A673 (cell line): Measurements from ENCODE around the gene CARD11.

Experiments
- EZH2 ChIP-seq: fragments of 200-600 bp; sonication (generic); IDR thresholded peaks from 2 replicates; pipeline ENCODE4 v1.6.1; 2017; ENCODE audit warnings: borderline replicate concordance, low read depth, mild to moderate bottlenecking, mixed read lengths, antibody characterized with exemption, low read length; ENCODE audit not compliant: poor library complexity, severe bottlenecking
- TF ChIP-seq, protein P1 (sequence below): fragments of 300-800, 200-600 bp; sonication (generic); conservative IDR thresholded peaks from 2 replicates; pipeline ENCODE4 v1.5.1; 2017; ENCODE audit warnings: low read depth, mild to moderate bottlenecking, antibody characterized with exemption, low read length, moderate library complexity, mixed read lengths

DNA sequence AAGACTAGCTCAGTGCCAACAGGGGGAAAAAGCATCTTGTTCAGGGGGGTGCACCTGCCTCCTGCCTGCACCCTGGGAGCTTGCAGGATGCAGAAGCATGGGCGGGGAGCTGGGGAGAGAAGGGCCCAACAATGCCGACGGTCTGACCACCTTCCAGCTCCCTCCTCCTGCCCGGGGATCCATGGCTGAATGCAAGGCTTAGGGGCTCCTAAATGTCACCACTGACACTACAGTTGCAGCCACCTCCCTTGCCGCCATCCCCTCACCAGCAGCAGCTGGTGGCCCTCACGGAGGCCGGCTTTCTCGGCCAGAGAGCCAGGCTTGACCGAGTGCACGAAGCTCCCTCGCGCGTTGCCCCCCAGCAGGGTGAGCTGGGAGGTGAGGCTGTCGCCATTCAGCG is 120.8 kb downstream of the CARD11 start:
- TF ChIP-seq, protein P1, sequence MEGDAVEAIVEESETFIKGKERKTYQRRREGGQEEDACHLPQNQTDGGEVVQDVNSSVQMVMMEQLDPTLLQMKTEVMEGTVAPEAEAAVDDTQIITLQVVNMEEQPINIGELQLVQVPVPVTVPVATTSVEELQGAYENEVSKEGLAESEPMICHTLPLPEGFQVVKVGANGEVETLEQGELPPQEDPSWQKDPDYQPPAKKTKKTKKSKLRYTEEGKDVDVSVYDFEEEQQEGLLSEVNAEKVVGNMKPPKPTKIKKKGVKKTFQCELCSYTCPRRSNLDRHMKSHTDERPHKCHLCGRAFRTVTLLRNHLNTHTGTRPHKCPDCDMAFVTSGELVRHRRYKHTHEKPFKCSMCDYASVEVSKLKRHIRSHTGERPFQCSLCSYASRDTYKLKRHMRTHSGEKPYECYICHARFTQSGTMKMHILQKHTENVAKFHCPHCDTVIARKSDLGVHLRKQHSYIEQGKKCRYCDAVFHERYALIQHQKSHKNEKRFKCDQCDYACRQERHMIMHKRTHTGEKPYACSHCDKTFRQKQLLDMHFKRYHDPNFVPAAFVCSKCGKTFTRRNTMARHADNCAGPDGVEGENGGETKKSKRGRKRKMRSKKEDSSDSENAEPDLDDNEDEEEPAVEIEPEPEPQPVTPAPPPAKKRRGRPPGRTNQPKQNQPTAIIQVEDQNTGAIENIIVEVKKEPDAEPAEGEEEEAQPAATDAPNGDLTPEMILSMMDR, result no peak
- TF ChIP-seq EZH2, result no peak
